ENCODE measurements around the gene NPHP1.
"Not testable (repeated sequence)": the region's sequence is repeated elsewhere in the genome, so short reads cannot be mapped to it uniquely, and the experiment has no call there.

The NPHP1 gene

GRCh38 chr2:110204408-110205385 lies at the start of gene NPHP1:
NPHP1 (minus strand) TSS chr2:110205013; CDS start chr2:110204968, 45 bp downstream.
- DNase-seq = peak; percentile 19

- not testable (repeated sequence) for DNase-seq
Observed at GRCh38 chr2:110248081-110248795, 43.4 kb upstream of the NPHP1 start.

GRCh38 chr2:110245488-110246435 lies 40.9 kb upstream of the NPHP1 start:
- not testable (repeated sequence) for DNase-seq

- not testable (repeated sequence) for DNase-seq
Observed at GRCh38 chr2:110243283-110243682, 38.5 kb upstream of the NPHP1 start.

GRCh38 chr2:110234514-110234913 lies 29.7 kb upstream of the NPHP1 start:
- DNase-seq = not testable (repeated sequence)

GRCh38 chr2:110229886-110230285 lies 25.1 kb upstream of the NPHP1 start:
- not testable (repeated sequence) for DNase-seq

- not testable (repeated sequence) for DNase-seq
Observed at GRCh38 chr2:110222626-110223025, 17.8 kb upstream of the NPHP1 start.

GRCh38 chr2:110221938-110222337 lies 17.1 kb upstream of the NPHP1 start:
- DNase-seq = no peak

- no peak for DNase-seq
Observed at GRCh38 chr2:110220190-110220564, 15.4 kb upstream of the NPHP1 start.

- no peak for DNase-seq
Observed at GRCh38 chr2:110219496-110220189, 14.8 kb upstream of the NPHP1 start.

GRCh38 chr2:110218889-110219288 lies 14.1 kb upstream of the NPHP1 start:
- not testable (repeated sequence) for DNase-seq

GRCh38 chr2:110216803-110217202 lies 12.0 kb upstream of the NPHP1 start:
- no peak for DNase-seq

GRCh38 chr2:110216199-110216598 lies 11.4 kb upstream of the NPHP1 start:
- DNase-seq = no peak

- DNase-seq = no peak
Observed at GRCh38 chr2:110215566-110216158, 10.8 kb upstream of the NPHP1 start.

GRCh38 chr2:110215091-110215490 lies 10.3 kb upstream of the NPHP1 start:
- no peak for DNase-seq

- DNase-seq = not testable (repeated sequence)
Observed at GRCh38 chr2:110213522-110213921, 8.7 kb upstream of the NPHP1 start.

- DNase-seq = peak; percentile 1
Observed at GRCh38 chr2:110211938-110212858, 7.4 kb upstream of the NPHP1 start, which contains the start of gene MTLN. MTLN (minus strand) TSS chr2:110212547; CDS start chr2:110212525, 22 bp downstream.

- DNase-seq = no peak
Observed at GRCh38 chr2:110205660-110206455, 1.0 kb upstream of the NPHP1 start.

- no peak for DNase-seq
Observed at GRCh38 chr2:110198016-110198415, 6.8 kb downstream of the NPHP1 start.

Data from NCI-H1436 treated with DMSO at 0.1 percent for 48 hours (cell line).